ENCODE measurements around the gene KIF2A. TPM values are rescaled to one million over a fixed set of nuclear protein-coding genes. Genes with fewer than 3 reads are reported as not detected.

The KIF2A gene
- total RNA-seq, 3 donors from 2014 or later: 34.2 to 43.3 (median 41.8) TPM

- H3K9me3 ChIP-seq: no peaks in the 10 kb centered on the region
- TF ChIP-seq, protein P1, sequence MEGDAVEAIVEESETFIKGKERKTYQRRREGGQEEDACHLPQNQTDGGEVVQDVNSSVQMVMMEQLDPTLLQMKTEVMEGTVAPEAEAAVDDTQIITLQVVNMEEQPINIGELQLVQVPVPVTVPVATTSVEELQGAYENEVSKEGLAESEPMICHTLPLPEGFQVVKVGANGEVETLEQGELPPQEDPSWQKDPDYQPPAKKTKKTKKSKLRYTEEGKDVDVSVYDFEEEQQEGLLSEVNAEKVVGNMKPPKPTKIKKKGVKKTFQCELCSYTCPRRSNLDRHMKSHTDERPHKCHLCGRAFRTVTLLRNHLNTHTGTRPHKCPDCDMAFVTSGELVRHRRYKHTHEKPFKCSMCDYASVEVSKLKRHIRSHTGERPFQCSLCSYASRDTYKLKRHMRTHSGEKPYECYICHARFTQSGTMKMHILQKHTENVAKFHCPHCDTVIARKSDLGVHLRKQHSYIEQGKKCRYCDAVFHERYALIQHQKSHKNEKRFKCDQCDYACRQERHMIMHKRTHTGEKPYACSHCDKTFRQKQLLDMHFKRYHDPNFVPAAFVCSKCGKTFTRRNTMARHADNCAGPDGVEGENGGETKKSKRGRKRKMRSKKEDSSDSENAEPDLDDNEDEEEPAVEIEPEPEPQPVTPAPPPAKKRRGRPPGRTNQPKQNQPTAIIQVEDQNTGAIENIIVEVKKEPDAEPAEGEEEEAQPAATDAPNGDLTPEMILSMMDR (IDR thresholded peaks at IDR 0.05): no peak
Measured at GRCh38 chr5:62333250-62333794, 27.3 kb downstream of the KIF2A start.

GRCh38 chr5:62334082-62334481, 28.1 kb downstream of the KIF2A start:
- intact Hi-C loops (cut with DNase I, micrococcal nuclease): no loop called here
- no peak for DNase-seq

More at GRCh38 chr5:62333250-62333794, 27.3 kb downstream of the KIF2A start:
- DNase-seq (no peak), ATAC-seq (peak; percentile 63)
- intact Hi-C loops (cut with DNase I, micrococcal nuclease): no loop called here
- Histone ChIP-seq H3K36me3 (ENCODE audit: low read depth) (no peaks in the 10 kb centered on the region), H3K4me3 (no peak overlapping the region), H3K4me1 (ENCODE audit: low read depth) (no peaks in the 10 kb centered on the region)

DNA sequence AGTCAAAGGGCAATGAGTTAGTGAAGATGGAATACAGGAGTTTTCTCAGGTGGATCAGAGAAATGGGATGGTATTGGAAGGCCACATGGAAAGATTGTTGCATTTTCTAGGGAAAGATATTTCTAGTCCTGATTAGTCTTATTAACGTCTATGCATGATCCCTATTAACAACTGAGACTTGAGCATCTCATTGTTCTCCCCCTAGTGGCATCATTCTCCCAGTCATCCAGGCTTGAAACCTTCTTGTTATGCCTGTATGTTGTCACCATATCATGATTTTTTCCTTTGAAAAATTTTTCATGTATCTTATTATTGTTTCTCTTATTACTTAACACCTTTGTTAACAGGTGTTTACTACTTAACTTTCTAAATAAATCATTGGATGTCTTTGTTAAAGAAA, 34.4 kb downstream of the KIF2A start:
- TF ChIP-seq, protein P1 (IDR thresholded peaks at IDR 0.05): no peak
- ATAC-seq: no peak
- no peak overlapping the region for H3K4me3 ChIP-seq
- no peak for DNase-seq
- H3K36me3 ChIP-seq (ENCODE audit: low read depth): no peaks in the 10 kb centered on the region
- intact Hi-C loops (cut with DNase I, micrococcal nuclease): no loop called here
- no peaks in the 10 kb centered on the region for H3K4me1 ChIP-seq (ENCODE audit: low read depth)
- H3K9me3 ChIP-seq: no peaks in the 10 kb centered on the region

More at GRCh38 chr5:62334082-62334481, 28.1 kb downstream of the KIF2A start:
- Histone ChIP-seq H3K36me3 (ENCODE audit: low read depth) (no peaks in the 10 kb centered on the region), H3K4me1 (ENCODE audit: low read depth) (no peaks in the 10 kb centered on the region), H3K4me3 (no peak overlapping the region), H3K9me3 (no peaks in the 10 kb centered on the region)
- ATAC-seq: peak; percentile 52
- TF ChIP-seq, protein P1 (IDR thresholded peaks at IDR 0.05): no peak

DNA sequence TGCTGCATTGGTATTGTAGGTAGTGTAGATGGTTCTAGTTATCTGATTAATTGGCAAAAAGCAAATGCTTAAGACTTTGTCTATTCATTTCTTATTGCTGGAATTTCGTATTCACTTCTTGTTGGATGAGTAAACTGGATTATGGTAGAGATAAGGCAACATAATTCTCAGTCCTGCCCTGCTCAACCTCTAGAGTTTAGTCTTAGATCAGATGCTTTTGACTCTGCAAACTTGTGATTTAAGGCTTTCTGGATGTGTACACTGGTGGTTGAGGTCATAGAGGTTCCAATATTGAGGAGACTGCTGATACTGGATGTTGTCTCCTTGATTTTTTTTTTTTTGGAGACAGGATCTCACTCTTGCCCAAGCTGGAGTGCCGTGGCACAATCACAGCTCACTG, 35.0 kb downstream of the KIF2A start:
- TF ChIP-seq, protein P1 (IDR thresholded peaks at IDR 0.05): no peak
- ATAC-seq (no peak), DNase-seq (no peak)
- no peaks in the 10 kb centered on the region for H3K36me3 ChIP-seq (ENCODE audit: low read depth)
- intact Hi-C loops (cut with DNase I, micrococcal nuclease): no loop called here
- H3K9me3 ChIP-seq: no peaks in the 10 kb centered on the region
- no peaks in the 10 kb centered on the region for H3K4me1 ChIP-seq (ENCODE audit: low read depth)
- no peak overlapping the region for H3K4me3 ChIP-seq

GRCh38 chr5:62341783-62342475, 35.9 kb downstream of the KIF2A start:
- intact Hi-C loops (cut with DNase I, micrococcal nuclease): no loop called here
- no peaks in the 10 kb centered on the region for H3K36me3 ChIP-seq (ENCODE audit: low read depth)

More at GRCh38 chr5:62341783-62342475, 35.9 kb downstream of the KIF2A start:
- no peak for DNase-seq
- ATAC-seq: peak; percentile 19
- Histone ChIP-seq H3K4me3 (no peak overlapping the region), H3K9me3 (no peaks in the 10 kb centered on the region), H3K4me1 (ENCODE audit: low read depth) (no peaks in the 10 kb centered on the region)
- TF ChIP-seq, protein P1 (IDR thresholded peaks at IDR 0.05): no peak
